GM12891 (cell line): ENCODE measurements around the gene NUDT17.

Experiments
- POLR2A ChIP-seq: IDR thresholded peaks from 2 replicates; pipeline ENCODE4 v1.6.1; 2011; ENCODE audit warnings: low read depth, low read length, control low read depth
- POLR2AphosphoS5 ChIP-seq: IDR thresholded peaks from 2 replicates; pipeline ENCODE4 v1.6.1; 2011; ENCODE audit warnings: low read depth, low read length, control low read depth
- SPI1 ChIP-seq: IDR thresholded peaks from 2 replicates; pipeline ENCODE4 v1.6.1; 2011; ENCODE audit warnings: low read depth, low read length, control low read depth

GRCh38 chr1:145845514-145846161 lies at the start of gene NUDT17:
- 0 out of 2 replicates have a peak, but pooled peaks have one; percentile 36 for TF ChIP-seq POLR2AphosphoS5
- no peak for TF ChIP-seq SPI1
- no peak for TF ChIP-seq POLR2A
